A673 (cell line): ENCODE results near the gene CHRNE.

Experiments used
- EZH2 ChIP-seq: fragments of 200-600 bp; sonication (generic); IDR thresholded peaks from 2 replicates; pipeline ENCODE4 v1.6.1; 2017; ENCODE audit warnings: borderline replicate concordance, low read depth, mild to moderate bottlenecking, mixed read lengths, antibody characterized with exemption, low read length; ENCODE audit not compliant: poor library complexity, severe bottlenecking
- TF ChIP-seq, protein P1 (sequence below): fragments of 300-800, 200-600 bp; sonication (generic); conservative IDR thresholded peaks from 2 replicates; pipeline ENCODE4 v1.5.1; 2017; ENCODE audit warnings: low read depth, mild to moderate bottlenecking, antibody characterized with exemption, low read length, moderate library complexity, mixed read lengths

DNA sequence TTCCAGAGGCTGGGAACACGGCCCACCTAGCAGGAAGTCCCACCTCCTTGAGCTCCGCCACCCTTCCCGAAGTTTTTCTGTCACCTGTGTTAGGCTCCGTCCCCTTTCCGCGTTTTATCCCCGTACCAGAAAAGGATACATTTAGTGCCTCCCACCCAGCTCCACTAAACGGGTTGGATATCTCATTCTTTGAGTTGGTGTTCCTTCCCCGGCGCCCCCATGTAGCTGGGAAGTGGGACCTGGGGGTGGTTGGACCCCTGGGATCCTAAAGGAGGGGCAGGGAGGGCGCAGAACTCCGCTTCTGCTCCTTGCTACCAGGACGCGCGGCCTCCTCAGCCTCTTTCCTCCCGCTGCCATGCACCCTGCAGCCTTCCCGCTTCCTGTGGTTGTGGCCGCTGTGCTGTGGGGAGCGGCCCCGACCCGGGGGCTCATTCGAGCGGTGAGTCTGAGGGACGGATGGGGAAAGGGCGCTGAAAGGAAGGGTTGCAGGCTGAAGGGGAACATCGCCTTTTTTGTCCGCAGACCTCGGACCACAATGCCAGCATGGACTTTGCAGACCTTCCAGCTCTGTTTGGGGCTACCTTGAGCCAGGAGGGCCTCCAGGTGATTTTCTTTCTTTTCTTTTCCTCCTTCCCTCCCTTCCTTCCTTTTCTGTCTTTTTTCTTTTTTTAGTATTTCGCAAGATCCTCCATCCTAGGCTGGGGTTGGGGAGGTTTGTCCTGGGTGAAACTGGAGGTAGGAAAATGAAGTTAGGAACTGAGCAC, 37.8 kb upstream of the CHRNE start:
- TF ChIP-seq EZH2 = no peak
- TF ChIP-seq, protein P1, sequence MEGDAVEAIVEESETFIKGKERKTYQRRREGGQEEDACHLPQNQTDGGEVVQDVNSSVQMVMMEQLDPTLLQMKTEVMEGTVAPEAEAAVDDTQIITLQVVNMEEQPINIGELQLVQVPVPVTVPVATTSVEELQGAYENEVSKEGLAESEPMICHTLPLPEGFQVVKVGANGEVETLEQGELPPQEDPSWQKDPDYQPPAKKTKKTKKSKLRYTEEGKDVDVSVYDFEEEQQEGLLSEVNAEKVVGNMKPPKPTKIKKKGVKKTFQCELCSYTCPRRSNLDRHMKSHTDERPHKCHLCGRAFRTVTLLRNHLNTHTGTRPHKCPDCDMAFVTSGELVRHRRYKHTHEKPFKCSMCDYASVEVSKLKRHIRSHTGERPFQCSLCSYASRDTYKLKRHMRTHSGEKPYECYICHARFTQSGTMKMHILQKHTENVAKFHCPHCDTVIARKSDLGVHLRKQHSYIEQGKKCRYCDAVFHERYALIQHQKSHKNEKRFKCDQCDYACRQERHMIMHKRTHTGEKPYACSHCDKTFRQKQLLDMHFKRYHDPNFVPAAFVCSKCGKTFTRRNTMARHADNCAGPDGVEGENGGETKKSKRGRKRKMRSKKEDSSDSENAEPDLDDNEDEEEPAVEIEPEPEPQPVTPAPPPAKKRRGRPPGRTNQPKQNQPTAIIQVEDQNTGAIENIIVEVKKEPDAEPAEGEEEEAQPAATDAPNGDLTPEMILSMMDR = no peak
